22Rv1 (cell line): Measurements from ENCODE around the gene CYP27B1.

ENCODE experiments used
- H3K27ac ChIP-seq: fragments of 450-650 bp; 2 replicates; pipeline ENCODE4 v1.5.1; 2017
- ZFX ChIP-seq: fragments of 450-650 bp; IDR thresholded peaks from 2 replicates; pipeline ENCODE4 v1.6.1; 2017; ENCODE audit warnings: antibody characterized with exemption, borderline replicate concordance
- TF ChIP-seq, protein P1 (sequence below): fragments of 450-650 bp; IDR thresholded peaks from 2 replicates; pipeline ENCODE4 v1.5.1; 2017; ENCODE audit warnings: mild to moderate bottlenecking

The CYP27B1 gene, protein sequence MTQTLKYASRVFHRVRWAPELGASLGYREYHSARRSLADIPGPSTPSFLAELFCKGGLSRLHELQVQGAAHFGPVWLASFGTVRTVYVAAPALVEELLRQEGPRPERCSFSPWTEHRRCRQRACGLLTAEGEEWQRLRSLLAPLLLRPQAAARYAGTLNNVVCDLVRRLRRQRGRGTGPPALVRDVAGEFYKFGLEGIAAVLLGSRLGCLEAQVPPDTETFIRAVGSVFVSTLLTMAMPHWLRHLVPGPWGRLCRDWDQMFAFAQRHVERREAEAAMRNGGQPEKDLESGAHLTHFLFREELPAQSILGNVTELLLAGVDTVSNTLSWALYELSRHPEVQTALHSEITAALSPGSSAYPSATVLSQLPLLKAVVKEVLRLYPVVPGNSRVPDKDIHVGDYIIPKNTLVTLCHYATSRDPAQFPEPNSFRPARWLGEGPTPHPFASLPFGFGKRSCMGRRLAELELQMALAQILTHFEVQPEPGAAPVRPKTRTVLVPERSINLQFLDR

DNA sequence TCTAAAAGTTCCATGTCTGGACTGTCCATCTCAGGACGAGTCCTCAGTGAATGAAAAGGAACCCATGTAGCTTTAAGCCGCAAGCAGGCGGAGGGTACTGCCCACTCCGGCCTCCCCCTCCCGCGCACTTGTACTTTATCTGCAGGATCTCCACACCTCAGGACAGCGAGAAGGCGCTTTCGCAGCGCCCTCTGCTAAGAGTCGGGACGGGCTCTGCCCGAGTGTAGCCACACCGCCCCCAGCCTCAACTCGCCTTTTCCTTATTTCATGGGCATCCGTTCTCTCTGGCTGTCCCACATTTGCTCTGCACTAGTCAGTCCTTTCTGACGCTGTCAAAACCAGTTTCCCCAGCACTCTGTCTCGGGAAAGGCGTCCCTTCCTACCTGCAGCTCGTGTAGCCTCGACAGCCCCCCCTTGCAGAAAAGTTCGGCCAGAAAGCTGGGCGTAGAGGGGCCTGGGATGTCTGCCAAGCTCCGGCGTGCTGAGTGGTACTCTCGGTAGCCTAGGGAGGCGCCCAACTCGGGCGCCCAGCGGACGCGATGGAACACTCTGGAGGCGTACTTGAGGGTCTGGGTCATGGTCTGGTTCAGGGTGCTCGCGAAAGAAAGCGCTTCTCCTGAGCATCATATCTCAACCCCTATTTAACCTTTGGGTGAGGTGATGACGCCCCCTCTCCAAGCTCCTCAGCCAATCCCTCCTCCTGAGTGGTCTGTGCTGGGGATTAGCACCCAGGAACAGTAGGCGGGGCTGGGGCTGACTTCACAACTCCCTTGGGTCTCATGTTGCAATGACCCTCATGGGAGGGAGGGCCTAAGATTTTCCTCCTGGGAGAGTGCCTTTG, at the start of gene CYP27B1:
Gene CYP27B1 (minus strand): TSS at position 615 of the 841 bp plus-strand sequence. CDS start 37 bp downstream, at position 578.
- H3K27ac ChIP-seq, result peak within 1 kb of the TSS; percentile 83
- no peak for TF ChIP-seq ZFX
- TF ChIP-seq, protein P1, sequence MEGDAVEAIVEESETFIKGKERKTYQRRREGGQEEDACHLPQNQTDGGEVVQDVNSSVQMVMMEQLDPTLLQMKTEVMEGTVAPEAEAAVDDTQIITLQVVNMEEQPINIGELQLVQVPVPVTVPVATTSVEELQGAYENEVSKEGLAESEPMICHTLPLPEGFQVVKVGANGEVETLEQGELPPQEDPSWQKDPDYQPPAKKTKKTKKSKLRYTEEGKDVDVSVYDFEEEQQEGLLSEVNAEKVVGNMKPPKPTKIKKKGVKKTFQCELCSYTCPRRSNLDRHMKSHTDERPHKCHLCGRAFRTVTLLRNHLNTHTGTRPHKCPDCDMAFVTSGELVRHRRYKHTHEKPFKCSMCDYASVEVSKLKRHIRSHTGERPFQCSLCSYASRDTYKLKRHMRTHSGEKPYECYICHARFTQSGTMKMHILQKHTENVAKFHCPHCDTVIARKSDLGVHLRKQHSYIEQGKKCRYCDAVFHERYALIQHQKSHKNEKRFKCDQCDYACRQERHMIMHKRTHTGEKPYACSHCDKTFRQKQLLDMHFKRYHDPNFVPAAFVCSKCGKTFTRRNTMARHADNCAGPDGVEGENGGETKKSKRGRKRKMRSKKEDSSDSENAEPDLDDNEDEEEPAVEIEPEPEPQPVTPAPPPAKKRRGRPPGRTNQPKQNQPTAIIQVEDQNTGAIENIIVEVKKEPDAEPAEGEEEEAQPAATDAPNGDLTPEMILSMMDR, result peak; percentile 44

DNA sequence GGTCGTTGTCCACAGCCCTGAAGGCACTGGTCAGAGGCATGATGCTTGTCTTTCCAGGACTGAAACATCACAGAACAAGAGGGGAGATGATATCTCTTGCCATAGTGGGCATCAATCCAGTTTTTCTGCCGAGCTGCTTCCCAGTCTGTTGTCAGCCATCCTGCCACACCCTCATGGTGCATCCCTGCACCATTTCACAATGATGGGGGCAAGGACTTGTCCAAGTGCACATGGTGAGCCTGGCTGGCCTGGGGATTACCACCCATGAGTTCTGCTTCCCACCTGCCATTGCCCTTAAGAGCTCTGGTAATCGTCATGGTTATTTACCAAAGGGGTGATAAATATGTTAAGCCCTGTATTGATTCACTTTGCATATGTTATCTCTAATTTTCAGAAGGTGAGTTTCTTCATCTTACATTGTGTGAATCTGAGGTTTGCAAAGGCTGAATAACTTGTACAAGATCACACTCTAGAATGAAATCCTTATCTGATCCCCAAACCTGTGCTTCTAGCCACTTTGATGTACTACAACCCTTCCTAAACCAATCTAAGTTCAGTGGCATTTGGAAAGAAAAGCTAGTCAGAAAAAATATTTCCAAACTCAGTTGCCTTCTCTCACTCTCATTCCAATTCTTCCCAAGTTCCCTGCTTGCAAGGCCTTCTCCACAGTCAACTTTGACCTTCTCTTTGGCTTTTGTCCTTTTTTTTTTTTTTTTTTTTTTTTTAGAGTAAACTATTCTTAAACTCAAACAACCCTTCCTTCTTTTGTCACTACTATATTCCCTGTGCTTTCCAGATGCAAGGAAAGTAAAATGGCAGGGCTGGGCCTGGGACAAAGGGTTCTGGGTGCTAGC, 49.4 kb upstream of the CYP27B1 start:
- TF ChIP-seq, protein P1, result no peak
- TF ChIP-seq ZFX, result no peak
- H3K27ac ChIP-seq, result no peak overlapping the region

DNA sequence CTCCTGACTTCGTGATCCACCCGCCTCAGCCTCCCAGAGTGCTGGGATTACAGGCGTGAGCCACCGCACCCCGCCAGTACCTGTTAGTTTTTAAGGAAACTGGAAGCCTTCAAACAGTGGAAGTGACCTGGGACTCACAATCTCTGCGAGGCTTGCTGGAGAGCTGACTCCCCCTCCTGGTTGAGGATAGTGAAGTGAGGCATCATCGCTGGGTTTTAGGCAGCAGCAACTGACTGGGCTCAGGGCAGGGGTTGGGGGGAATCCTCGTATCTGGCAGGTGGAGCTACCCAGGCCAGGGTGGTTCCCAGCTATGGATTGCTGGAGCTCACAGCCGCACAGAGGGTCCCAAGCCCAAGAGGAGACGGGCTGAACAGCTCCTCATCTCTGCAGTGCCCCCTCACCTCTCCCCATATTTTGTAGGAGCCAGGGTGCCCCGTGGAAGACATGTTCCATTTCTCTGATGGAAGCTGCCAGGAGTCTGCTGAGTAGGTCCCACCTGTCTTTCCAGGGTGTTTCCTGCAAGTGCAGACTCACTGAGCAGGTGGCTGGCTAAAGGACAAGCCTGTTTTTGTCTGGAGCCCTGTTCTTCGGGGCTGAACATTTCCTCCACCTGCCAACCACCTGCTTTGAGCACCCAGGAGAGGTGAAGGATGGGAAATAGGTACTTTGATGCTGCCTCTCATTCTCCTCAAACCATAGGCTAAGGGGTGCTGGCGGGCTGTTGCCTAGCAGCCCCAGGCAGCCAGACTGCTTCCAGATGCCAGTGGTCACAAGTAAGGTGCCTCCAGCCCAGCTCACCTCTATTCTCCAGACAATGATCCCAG, 48.5 kb upstream of the CYP27B1 start:
- H3K27ac ChIP-seq, result no peak overlapping the region
- TF ChIP-seq, protein P1, result no peak
- no peak for TF ChIP-seq ZFX

DNA sequence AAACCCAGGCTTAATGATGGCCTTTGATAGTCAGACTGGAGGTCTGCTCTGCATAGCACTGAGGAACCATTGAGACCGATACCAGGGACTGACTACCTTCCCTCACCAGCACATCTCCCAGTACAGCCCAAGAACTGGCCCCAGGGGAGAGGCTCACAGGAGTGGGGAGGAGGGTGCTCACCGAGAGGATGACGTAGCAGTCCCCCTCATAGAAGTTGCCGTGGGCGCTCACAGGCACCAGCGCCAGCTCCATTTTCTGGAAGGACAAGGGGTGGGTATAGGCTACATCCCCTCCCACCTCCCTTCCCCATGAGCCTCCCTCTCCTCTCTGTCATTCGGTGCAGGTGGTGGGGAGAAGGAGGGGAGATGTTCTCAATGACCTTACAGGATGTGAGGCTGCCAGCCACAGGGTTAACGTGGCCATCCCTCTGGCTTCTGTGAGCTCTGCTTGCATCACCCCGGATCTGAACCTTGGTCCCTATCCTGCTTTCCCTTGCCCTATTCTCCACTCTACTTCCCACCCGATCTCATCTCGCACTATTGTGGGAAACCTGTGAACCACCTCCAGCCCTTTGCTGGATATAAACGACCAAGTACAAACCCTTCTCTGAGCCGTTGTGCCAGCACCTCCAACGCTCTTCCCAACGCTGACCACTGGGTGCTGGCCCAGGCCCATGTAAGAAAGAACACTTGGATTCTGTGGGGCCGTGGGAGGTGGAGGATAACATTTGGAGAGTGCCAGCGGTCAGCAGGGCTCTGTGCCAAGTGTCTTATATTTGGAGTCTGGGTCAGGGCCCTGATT, 47.3 kb upstream of the CYP27B1 start:
- TF ChIP-seq, protein P1, result no peak
- no peak for TF ChIP-seq ZFX
- no peak overlapping the region for H3K27ac ChIP-seq

DNA sequence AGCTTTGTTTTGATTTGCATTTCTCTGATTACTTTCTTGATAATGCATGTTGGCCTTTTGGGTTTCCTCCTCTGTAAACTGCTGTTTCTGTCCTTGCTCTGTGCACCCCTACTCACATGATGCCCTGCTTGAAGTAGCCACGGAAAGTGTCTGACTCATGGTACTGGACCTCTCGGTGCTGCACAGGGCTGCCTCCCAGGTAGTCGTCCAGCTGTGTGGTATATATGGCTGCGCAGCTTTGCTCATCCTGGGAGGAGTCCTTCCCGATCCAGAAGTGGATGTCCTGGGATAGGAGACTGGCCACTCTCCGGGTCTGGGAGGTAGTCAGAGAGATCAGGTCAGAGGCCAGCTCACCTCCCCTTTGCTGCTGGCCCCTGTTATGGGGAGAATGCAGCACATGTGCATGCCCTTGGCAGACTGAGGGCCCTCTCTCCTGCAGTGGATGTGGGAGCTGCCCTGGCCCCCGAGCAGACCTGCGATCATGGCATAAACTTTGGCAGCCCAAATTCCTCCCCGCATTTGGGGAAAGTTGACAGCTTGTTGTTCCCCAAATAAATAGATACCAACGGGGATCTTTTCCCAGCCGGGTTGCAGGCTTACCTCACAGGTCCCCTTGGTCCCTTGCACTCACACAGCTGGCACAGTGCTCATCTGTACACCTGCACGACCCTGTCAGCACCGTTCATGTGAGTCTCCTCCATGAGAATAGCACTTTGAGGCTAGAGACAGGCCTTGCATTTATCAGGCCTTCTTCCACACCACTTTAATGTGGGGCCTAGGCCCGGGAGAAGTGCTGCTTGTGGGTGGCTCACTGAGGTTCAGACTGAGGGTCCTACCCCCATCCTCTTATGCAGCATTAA, 46.5 kb upstream of the CYP27B1 start:
- H3K27ac ChIP-seq, result no peak overlapping the region
- TF ChIP-seq ZFX, result no peak
